Right forelimb (tissue), 1 donor: ENCODE results near the gene ARHGEF1.
"Not testable (repeated sequence)": the region's sequence is repeated elsewhere in the genome, so short reads cannot be mapped to it uniquely, and the experiment has no call there.

Source experiments
- DNase-seq: peaks from one replicate; pipeline ENCODE4 v3.0.0-alpha.2; 2018

The ARHGEF1 gene

GRCh38 chr19:41905273-41906002 lies 22.5 kb downstream of the ARHGEF1 start:
- no peak for DNase-seq

- no peak for DNase-seq
Observed at GRCh38 chr19:41906271-41906670, 23.3 kb downstream of the ARHGEF1 start.

GRCh38 chr19:41906916-41907680 lies 24.1 kb downstream of the ARHGEF1 start:
- no peak for DNase-seq

- DNase-seq = no peak
Observed at GRCh38 chr19:41907994-41908615, 25.1 kb downstream of the ARHGEF1 start.

GRCh38 chr19:41908724-41909464 lies 25.9 kb downstream of the ARHGEF1 start:
- DNase-seq = no peak

GRCh38 chr19:41909706-41910105 lies 26.7 kb downstream of the ARHGEF1 start:
- no peak for DNase-seq

- DNase-seq = no peak
Observed at GRCh38 chr19:41910240-41910991, 27.4 kb downstream of the ARHGEF1 start.

GRCh38 chr19:41910992-41911888 lies 28.3 kb downstream of the ARHGEF1 start:
- DNase-seq = no peak

GRCh38 chr19:41911889-41912731 lies 29.1 kb downstream of the ARHGEF1 start:
- no peak for DNase-seq

- no peak for DNase-seq
Observed at GRCh38 chr19:41912899-41913537, 30.0 kb downstream of the ARHGEF1 start.

- no peak for DNase-seq
Observed at GRCh38 chr19:41913538-41914423, 30.8 kb downstream of the ARHGEF1 start.

GRCh38 chr19:41914424-41914834 lies 31.4 kb downstream of the ARHGEF1 start:
- DNase-seq = not testable (repeated sequence)

- no peak for DNase-seq
Observed at GRCh38 chr19:41915021-41915775, 32.2 kb downstream of the ARHGEF1 start.

- no peak for DNase-seq
Observed at GRCh38 chr19:41915776-41916414, 32.9 kb downstream of the ARHGEF1 start.

- no peak for DNase-seq
Observed at GRCh38 chr19:41917676-41918075, 34.7 kb downstream of the ARHGEF1 start.

- no peak for DNase-seq
Observed at GRCh38 chr19:41918095-41918494, 35.1 kb downstream of the ARHGEF1 start.

GRCh38 chr19:41918653-41919244 lies 35.8 kb downstream of the ARHGEF1 start:
- DNase-seq = no peak
